HG02973 (cell line): Measurements from ENCODE around the gene GSN.
A peak's percentile ranks its signal among the peaks of the same experiment; 100 is the strongest.

Experiments
- ATAC-seq: cut with Tn5 transposase; IDR thresholded peaks from one replicate; pipeline ENCODE4 v1.9.1; 2021; ENCODE audit warnings: moderate library complexity; ENCODE audit not compliant: unreplicated experiment

GSN gene

DNA sequence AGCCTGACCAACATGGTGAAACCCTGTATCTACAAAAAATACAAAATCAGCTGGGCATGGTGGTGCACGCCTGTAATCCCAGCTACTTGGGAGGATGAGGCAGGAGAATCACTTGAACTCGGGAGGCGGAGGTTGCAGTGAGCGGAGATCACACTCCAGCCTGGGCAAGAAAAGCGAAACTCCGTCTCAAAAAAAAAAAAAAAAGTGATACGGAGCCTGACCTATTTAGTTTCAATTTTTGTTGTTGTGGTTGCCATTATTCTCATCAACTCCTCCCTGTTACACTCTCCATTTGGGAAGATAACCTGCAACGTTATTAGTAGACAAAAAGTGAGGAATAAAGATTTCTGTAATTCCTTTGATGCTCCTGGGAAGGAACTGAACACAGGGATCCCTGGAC lies 100.8 kb downstream of the GSN start:
- ATAC-seq, result no peak

- peak; percentile 42 for ATAC-seq
Measured at GRCh38 chr9:121369595-121370265, 101.8 kb downstream of the GSN start, which contains the start of gene STOM. STOM (minus strand) TSS chr9:121370250; CDS start chr9:121370187, 63 bp downstream.

DNA sequence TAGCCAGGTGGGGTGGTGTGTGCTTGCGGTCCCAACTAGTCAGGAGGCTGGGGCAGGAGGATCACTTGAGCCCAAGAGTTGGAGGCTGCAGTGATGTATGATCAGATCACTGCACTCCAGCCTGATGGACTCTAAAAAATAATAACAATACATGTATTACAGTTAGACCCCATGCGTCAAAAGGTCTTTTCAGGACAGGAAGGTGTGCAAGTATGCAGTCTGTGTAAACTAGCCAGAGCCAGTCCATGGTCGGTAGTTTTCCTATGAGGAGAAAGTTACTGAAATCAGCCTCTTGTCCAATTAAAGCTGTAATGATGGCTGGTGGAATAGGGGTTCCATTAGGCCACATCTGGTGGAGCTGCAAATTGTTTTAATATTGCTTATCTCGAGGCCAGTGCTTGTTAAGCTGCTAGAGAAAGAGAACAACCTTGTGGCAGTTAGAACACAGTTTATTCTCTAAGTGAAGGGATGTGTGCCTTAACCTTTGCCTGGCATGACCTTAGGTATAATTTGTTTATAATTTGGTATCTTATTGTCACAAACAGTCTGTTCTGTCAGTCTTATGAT lies 103.6 kb downstream of the GSN start:
- no peak for ATAC-seq

DNA sequence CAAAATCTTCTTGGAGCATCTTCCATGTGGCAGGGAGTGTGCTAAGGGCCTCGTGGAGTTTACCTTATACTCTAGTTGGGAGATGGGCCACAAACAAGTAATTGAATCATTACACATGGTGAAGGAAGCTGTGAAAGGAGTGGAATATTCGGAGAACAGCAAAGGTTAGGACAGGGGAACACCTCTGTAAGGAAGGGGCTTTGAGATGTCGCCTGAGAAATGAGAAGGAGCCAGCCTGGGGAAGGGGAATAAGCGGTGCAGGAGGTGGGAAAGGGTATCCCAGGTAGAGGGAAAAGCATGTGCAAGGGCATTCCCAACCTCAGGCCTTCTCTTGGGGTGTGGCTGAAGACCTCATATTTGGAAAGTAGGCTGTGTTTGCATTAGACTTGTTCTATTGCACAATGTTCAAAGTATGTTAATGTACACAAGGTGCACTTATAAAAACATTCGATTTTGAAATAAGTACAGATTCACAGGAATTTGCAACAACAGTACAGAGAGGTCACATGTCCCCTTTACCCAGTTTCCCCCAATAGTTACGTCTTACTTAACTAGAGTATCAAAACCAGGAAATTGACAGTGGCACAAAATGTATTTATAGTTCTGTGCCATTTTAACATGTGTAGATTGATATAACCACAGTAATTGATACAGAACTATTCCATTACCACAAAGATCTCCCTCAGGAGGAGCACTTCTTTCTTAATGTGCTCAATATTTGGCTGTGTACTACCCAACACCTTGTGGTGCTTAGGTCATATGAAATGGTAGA lies 104.5 kb downstream of the GSN start:
- ATAC-seq, result no peak

DNA sequence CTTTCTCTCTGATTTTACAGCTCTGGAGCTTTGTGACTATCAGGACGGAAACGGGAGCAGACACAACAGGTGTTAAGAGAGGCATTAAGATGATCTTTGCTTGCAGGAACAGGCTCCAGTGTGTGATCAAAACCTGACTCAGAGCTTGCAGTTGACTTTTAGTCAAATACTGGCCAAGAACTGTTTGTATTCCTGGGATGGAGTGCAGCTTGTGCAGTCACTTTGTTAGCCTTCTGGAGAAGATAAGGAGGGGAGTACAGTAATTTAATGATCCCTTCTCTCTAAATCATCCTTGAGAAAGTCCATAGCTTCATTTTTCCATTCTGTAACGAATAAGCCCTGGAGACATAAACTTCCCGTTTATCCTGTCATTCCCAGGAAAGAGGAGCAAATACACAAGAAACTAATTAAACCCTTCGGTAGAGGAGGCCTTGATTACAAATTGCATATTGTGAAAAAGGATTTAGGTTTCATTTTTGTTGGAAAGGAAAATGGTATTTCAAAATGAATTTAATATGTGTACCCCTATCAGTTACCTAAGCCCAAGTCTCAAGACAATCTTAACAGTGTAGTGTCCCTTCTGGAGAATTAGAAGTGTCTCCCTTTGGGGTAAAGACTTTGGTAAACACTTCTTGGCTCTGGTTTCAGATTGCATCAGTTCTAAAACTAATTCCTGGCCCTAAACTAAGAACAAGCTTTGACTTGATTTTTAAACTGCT lies 105.2 kb downstream of the GSN start:
- ATAC-seq, result no peak

GRCh38 chr9:121376214-121376830 lies 108.4 kb downstream of the GSN start:
- ATAC-seq, result no peak

GRCh38 chr9:121380846-121381245 lies 112.9 kb downstream of the GSN start:
- ATAC-seq, result no peak
